Activated CD4-positive, CD25-positive, alpha-beta regulatory T cell treated with anti-CD3 and anti-CD28 coated beads, Interleukin-2, amount 50 U/mL, for 72 hours (primary cell): ENCODE results near the gene PP2D1.
A peak's percentile ranks its signal among the peaks of the same experiment; 100 is the strongest.
"Not testable (repeated sequence)": the region's sequence is repeated elsewhere in the genome, so short reads cannot be mapped to it uniquely, and the experiment has no call there.

Source experiments
- DNase-seq: peaks from one replicate; pipeline ENCODE4 v3.0.0; 2021

PP2D1 gene

DNA sequence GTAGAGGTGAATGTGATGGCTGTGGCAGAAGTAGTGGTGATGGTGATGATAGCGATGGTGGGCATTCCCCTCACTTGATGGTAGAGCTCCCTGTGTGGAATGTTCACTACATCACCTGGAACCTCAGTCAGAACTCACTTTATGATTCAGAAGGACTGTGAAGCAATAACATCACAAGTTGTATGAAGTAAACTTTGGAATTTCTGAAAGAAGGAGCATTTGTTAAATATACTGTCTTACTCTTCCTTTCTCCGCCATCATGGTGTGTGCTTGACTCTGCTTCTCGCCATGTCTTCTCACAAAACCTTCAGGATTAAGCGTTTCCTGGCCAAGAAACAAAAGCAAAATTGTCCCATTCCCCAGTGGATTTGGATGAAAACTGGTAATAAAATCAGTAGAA lies at the start of gene PP2D1:
TSS of gene PP2D1 (minus strand) at position 101 of the 400 bp plus-strand sequence. CDS start 192 bp downstream, outside the sequence.
- no peak for DNase-seq

- DNase-seq = no peak
Measured at GRCh38 chr3:20060974-20061685, 49.1 kb upstream of the PP2D1 start.

DNA sequence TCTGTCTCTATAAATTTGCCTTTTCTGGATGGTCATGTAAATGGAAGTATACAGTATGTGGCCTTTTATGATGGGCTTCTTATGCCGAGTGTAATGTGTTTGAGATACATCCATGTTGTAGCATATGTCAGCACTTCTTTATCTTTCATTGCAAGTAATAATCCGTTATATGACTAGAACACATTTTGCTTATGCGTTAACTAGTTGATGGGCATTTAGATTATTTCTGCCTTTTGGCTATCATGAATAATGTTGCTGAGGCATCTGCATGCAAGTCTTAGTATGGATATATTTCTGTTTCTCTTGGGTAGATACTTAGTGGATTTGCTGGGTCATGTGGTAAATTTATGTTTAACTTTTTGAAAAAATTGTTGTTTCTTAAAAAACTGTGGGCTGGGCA lies 47.9 kb upstream of the PP2D1 start:
- DNase-seq = no peak

DNA sequence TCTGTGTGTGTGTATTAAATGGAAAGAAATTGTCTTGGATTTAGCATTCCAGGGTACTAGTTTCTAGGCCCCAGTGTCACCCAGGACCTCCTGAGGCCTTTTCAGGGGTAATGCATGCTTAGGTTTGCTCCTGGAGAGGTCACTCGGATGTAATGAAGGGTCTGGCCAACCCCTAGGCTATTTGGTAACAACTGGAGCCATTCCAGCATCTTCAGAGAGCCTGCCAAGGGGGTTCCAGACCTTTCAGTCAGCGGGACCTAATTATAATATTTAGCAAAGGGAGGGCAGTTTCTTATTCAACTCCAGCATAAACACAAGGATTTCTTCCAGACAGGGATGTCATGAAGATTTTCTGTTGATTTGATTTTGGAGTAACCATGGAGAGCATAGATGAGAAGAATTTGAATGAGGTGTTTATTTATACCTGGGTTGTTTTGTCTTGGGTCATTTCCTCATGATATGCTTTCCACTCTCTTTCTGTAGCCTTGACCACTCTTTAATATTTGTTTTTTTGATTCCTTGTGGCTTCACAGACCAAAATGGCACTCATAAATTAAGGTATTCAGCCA lies 45.6 kb upstream of the PP2D1 start:
- DNase-seq = no peak

DNA sequence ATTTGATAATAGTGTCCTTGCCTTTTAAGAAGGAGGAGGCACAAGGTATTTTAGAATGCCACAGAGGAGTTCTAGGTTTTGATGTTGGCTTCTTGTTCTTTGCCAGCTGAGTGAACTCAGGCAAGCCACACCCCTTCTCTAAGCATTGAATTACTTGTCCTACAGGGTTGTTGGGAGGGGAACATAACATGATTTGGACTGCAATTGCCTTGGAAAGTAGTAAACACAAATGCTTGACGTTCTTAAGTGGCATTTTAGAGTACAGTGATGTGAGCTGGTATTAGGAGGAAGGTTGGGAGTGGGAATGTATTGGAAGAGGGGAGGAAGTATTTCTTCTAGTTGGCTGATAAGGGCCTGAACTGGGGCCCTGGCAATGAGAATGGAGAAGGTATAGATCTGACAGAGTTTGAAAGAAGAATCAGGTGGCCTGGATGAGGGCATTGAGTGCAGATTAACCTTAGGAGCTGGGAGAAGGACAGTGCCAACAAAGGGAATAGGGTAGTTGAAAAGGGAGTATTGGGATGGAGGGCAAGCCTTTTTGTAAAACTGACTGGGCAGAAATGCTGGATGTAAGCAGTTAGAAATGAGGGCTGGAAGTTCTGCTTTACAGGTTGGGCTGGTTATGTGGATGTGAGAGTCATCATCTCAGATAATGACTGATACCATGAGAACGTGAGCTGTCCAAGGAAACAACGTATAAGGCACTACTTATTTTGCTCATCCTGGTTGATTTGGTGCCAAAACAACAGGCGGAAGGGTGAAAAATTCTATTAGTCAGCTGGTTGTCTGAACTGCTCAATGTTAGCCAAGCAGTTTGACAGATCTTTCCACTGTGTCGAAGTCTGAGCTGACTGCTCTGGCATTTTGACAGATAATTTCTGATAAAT lies 44.9 kb upstream of the PP2D1 start:
- no peak for DNase-seq

GRCh38 chr3:20055842-20056241 lies 43.8 kb upstream of the PP2D1 start:
- no peak for DNase-seq

DNA sequence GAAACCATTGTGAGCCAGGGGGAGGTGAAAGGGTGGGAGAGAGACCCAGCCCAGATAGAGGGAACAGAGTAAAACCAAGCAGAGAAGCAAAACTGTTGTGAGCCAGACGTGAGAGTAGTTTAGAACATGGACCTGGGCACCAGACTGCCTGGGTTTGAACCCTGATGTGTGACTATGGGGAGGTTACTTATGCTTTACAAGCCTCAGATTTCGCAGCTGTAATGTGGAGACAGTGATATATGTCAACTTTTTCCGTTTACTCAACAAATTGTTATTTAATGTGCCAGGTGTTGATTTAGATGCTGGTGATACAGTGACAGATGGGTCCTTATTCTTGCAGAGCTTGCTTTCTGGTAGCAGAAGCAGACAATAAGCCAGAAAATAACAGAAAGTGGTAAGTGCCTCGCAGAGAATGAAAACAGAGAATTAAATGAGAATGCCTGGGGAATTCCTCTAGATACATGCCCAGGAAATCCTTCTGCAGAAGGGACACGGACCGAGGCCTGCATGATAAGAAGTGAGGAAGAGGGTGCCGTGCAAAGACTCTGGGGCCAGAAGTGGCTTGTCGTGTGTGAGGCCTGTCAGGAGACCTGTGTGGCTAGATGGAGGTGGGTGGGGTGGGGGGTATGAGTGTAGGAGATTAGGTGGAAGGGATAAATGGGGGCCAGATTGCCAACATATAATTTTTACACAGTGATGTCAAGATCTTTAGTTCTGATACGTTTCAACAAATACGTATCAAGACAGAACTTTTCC lies 43.1 kb upstream of the PP2D1 start:
- DNase-seq = peak; percentile 38

DNA sequence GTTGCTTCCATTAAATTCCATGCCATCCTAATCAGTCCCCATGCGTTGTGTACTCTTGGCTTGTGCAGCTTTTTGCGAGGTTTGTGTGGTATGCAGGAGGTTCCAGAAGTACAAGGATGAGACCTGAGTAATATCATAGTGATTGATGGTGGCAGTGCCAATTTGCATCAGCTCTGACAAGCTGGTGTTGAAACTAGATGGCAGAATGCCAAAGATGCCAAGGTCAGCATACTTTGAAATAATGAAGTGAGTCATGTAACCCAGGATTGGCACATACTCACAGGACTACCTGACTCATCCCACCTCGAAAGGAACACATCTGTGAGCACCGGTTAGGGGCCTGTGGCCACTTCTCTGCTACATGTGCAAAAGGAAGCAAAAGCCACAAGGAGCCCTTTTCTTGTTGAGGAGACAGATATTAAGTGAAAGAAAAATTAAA lies 42.5 kb upstream of the PP2D1 start:
- DNase-seq = peak; percentile 59

GRCh38 chr3:20052851-20053250 lies 40.8 kb upstream of the PP2D1 start:
- DNase-seq = no peak

DNA sequence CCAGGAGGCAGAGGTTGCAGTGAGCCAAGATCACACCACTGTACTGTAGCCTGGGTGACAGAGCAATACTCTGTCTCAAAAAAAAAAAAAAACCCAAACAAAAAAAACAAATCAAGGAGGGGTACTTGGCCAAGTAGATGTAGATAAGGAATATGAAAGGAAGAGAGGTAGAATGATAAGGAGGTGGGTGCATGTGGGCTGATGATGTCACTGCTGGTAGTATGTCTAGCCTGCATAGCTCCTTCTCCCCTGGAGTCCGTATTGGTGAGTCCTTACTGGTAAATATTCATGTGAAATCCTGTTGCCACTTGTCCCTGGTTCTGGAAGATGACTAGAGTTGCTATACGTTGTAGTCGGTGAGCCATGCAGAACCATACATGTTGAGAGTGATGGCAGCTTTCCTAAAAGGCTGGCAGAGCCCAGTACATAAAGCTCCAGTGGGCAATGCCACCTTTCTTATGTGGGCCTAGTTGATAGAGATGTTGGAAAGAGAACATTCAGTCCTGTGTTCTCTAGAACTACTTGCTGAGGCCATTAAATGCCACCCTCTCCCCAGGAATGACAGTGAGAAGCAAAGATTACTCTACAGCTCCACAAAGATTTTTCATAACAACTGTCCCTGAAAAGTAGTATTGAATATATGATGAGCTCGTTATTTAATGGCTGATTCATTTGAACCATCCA lies 39.2 kb upstream of the PP2D1 start:
- DNase-seq = no peak

DNA sequence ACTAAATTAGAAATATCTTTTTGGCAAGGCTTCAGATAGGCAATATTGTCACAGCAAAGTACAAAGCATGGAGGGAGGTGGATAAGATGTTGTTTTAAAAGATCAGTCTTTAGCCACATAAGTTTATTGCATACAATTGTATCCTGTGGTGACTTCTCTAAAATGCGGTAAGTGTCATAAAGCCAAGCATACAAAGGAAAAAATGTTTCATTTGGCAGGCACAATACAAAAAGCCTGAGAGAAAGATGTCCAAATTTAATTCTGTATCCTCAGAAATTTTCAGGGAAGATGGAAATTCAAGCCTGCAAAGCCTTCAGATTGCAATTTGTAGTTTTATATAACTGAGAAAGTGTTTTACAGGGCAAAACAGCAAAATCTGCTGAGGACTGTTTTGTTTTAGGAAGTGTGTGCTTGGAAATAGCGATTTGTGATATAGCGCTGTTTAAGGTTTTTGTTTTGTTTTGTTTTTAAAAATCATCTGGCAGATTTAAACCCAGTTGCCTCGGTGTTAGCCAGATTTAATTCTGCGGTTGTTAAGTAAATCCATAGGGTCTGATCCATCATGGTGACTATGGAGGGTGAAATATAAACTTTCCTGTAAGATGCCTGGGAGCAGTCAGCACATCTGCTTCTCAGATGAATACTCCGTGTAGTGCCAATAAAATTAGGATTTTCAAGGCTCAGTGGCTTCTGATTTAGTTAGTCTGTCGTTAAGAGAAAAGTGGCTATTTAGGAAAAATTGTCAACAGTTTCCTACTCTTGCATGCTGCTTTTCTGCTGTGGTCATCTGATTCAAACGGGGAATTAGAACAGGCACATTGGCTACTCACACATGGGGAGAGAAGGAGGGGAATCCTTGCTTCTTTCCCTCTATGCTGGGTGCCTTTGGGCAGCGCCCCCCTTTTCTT lies 36.2 kb upstream of the PP2D1 start:
- no peak for DNase-seq

DNA sequence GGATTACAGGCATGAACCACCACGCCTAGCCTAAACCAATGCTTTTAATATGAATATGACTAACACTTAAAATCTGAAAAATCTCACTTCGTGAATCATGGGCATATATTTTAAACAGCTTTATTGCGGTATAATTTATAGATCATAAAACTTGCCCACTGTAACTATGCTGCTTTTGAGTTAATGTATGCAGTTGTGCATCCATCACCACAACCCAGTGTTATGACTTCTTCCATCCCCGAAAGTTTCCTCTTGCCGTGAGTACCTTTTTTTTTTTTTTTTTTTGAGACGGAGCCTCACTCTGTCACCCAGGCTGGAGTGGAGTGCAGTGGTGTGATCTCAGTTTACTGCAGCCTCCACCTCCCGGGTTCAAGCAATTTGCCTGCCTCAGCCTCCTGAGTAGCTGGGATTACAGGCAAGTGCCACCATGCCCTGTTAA lies 35.3 kb upstream of the PP2D1 start:
- DNase-seq = no peak

DNA sequence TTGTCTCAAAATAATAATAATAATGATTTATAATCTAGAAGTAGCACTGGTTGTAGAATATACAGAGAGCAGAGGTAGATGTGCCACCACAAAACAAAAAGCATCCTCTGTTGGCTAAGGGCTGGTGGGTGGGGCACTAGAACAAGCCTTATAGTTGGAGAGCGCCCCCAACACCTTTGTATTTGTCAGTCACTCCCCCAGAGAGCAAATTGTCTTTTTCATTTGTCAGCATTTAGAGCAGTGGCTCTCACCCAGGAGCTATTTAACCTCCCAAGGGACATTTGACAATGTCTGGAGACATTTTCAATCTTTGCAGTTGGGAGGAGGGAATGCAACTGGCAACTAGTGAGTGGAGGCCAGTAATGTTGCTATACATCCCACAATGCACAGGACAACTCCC lies 34.5 kb upstream of the PP2D1 start:
- no peak for DNase-seq

DNA sequence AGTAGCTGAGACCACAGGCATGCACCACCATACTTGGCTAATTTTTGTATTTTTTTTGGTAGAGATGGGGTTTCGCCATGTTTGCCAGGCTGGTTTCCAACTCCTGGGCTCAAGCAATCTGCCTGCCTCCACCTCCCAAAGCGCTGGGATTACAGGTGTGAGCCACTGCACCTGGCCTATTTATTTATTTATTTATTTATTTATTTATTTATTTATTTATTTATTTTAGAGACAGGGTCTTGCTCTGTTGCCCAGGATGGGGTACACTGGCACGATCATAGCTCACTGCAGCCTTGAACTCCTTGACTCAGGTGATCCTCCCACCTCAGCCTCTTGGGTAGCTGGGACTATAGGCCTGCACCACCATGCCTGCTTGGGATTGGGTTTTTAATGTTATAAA lies 33.1 kb upstream of the PP2D1 start:
- DNase-seq = not testable (repeated sequence)

- DNase-seq = no peak
Measured at GRCh38 chr3:20043825-20044224, 31.8 kb upstream of the PP2D1 start.

- DNase-seq = peak; percentile 38
Measured at GRCh38 chr3:20043396-20043795, 31.3 kb upstream of the PP2D1 start.

DNA sequence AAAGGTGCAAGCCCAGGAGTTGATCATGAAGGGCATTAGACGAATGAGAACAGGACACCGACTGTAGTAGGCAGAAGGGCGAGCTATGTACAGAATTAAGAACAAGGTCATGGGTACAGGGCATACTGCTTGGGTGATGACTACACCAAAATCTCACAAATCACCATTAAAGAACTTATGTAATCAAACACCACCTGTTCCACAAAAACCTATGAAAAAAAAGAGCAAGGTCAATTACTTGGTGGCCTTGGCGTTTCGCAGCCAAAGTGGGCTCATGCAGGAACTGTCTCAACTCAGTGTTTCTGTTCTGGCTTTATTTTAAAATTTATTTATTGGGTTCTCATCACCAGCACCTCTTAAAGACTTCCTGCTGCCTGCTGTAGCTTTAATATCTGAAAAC lies 30.3 kb upstream of the PP2D1 start:
- DNase-seq = no peak

GRCh38 chr3:20041197-20041780 lies 29.2 kb upstream of the PP2D1 start:
- DNase-seq = peak; percentile 77

DNA sequence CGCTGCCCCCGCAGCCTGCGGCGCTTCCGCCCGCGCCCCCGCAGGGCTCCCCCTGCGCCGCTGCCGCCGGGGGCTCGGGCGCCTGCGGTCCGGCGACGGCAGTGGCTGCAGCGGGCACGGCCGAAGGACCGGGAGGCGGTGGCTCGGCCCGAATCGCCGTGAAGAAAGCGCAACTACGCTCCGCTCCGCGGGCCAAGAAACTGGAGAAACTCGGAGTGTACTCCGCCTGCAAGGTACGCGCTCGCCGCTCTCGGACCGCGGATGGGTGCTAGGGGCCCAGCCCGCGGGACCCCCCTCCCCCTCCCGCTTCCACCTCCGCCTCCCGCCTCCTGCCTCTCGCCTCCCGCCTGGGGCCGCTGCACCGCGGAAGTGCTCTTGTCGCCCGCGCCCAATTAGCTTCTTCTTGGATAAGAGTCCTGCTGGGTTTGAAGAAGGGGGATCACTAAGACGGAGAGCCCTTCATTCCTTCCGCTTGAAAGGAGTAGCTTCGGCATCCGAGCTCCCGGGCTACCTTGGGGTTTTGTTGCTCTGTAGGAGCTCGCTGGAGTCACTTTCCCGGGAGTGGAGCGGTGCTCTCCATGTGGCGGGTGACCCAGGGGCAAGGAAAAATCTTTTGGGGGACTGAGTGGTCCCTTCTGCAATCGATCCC lies 28.6 kb upstream of the PP2D1 start:
- peak; percentile 71 for DNase-seq
